HEK293 (cell line): ENCODE results near the gene PARD6B.

ENCODE experiments used
- AEBP2 ChIP-seq: fragments of 450-650 bp; formaldehyde crosslinking; IDR thresholded peaks from 2 replicates; pipeline ENCODE4 v1.5.1; 2016; ENCODE audit warnings: missing biosample characterization, missing genetic modification characterization, borderline replicate concordance
- BCL11A ChIP-seq: fragments of 450-650 bp; formaldehyde crosslinking; IDR thresholded peaks from 2 replicates; pipeline ENCODE4 v1.5.1; 2016; ENCODE audit warnings: low read depth, missing biosample characterization, missing genetic modification characterization
- HOXD13 ChIP-seq: sonication (generic); formaldehyde crosslinking; IDR thresholded peaks from 2 replicates; pipeline ENCODE4 v1.8.0; 2022; ENCODE audit warnings: missing genetic modification reagents, borderline replicate concordance
- KLF7 ChIP-seq: fragments of 450-650 bp; formaldehyde crosslinking; IDR thresholded peaks from 2 replicates; pipeline ENCODE4 v1.5.1; 2016; ENCODE audit warnings: missing biosample characterization, missing genetic modification characterization, borderline replicate concordance
- PBX3 ChIP-seq: sonication (generic); formaldehyde crosslinking; IDR thresholded peaks from 2 replicates; pipeline ENCODE4 v1.8.1; 2022; ENCODE audit warnings: mild to moderate bottlenecking, moderate library complexity, missing genetic modification reagents
- SETDB1 ChIP-seq: IDR thresholded peaks from one replicate; pipeline ENCODE4 v1.6.1; 2017; ENCODE audit warnings: mild to moderate bottlenecking, low read length, moderate library complexity, mixed read lengths; ENCODE audit not compliant: insufficient read length
- WT1 ChIP-seq: fragments of 450-650 bp; formaldehyde crosslinking; IDR thresholded peaks from 2 replicates; pipeline ENCODE4 v1.5.1; 2016; ENCODE audit warnings: missing biosample characterization, missing genetic modification characterization
- YY2 ChIP-seq: fragments of 450-650 bp; formaldehyde crosslinking; IDR thresholded peaks from 2 replicates; pipeline ENCODE4 v1.5.1; 2016; ENCODE audit warnings: missing biosample characterization, missing genetic modification characterization
- ZBTB1 ChIP-seq: fragments of 450-650 bp; formaldehyde crosslinking; IDR thresholded peaks from 2 replicates; pipeline ENCODE4 v1.5.1; 2016; ENCODE audit warnings: missing biosample characterization, missing genetic modification characterization
- ZFP37 ChIP-seq: fragments of 450-650 bp; formaldehyde crosslinking; IDR thresholded peaks from 2 replicates; pipeline ENCODE4 v1.5.1; 2016; ENCODE audit warnings: missing biosample characterization, missing genetic modification characterization
- ZNF138 ChIP-seq: fragments of 450-650 bp; formaldehyde crosslinking; IDR thresholded peaks from 2 replicates; pipeline ENCODE4 v1.5.1; 2016; ENCODE audit warnings: missing biosample characterization, missing genetic modification characterization, borderline replicate concordance
- ZNF140 ChIP-seq: fragments of 450-650 bp; formaldehyde crosslinking; IDR thresholded peaks from 2 replicates; pipeline ENCODE4 v1.5.1; 2016; ENCODE audit warnings: missing biosample characterization, missing genetic modification characterization
- ZNF146 ChIP-seq: fragments of 450-650 bp; formaldehyde crosslinking; IDR thresholded peaks from 2 replicates; pipeline ENCODE4 v1.5.1; 2016; ENCODE audit warnings: missing biosample characterization, missing genetic modification characterization
- ZNF202 ChIP-seq: fragments of 450-650 bp; formaldehyde crosslinking; IDR thresholded peaks from 2 replicates; pipeline ENCODE4 v1.5.1; 2016; ENCODE audit warnings: missing biosample characterization, missing genetic modification characterization, borderline replicate concordance
- ZNF280D ChIP-seq: fragments of 450-650 bp; formaldehyde crosslinking; IDR thresholded peaks from 2 replicates; pipeline ENCODE4 v1.5.1; 2016; ENCODE audit warnings: missing biosample characterization, missing genetic modification characterization
- ZNF335 ChIP-seq: fragments of 450-650 bp; formaldehyde crosslinking; conservative IDR thresholded peaks from 2 replicates; pipeline ENCODE4 v1.5.1; 2016; ENCODE audit warnings: missing biosample characterization, missing genetic modification characterization
- ZNF394 ChIP-seq: fragments of 450-650 bp; formaldehyde crosslinking; IDR thresholded peaks from 2 replicates; pipeline ENCODE4 v1.5.1; 2016; ENCODE audit warnings: missing biosample characterization, missing genetic modification characterization, mild to moderate bottlenecking, moderate library complexity, borderline replicate concordance
- ZNF416 ChIP-seq: fragments of 450-650 bp; formaldehyde crosslinking; IDR thresholded peaks from 2 replicates; pipeline ENCODE4 v1.5.1; 2016; ENCODE audit warnings: missing biosample characterization, missing genetic modification characterization
- ZNF433 ChIP-seq: fragments of 450-650 bp; formaldehyde crosslinking; IDR thresholded peaks from 2 replicates; pipeline ENCODE4 v1.5.1; 2016; ENCODE audit warnings: missing biosample characterization, missing genetic modification characterization, low read depth
- ZNF513 ChIP-seq: fragments of 450-650 bp; IDR thresholded peaks from 2 replicates; pipeline ENCODE4 v1.5.1; 2018; ENCODE audit warnings: missing biosample characterization, missing genetic modification characterization
- ZNF548 ChIP-seq: fragments of 450-650 bp; formaldehyde crosslinking; IDR thresholded peaks from 2 replicates; pipeline ENCODE4 v1.5.1; 2016; ENCODE audit warnings: missing biosample characterization, missing genetic modification characterization
- ZNF571 ChIP-seq: fragments of 450-650 bp; formaldehyde crosslinking; IDR thresholded peaks from 2 replicates; pipeline ENCODE4 v1.5.0; 2017; ENCODE audit warnings: missing biosample characterization, missing genetic modification characterization
- ZNF585B ChIP-seq: fragments of 450-650 bp; formaldehyde crosslinking; IDR thresholded peaks from 2 replicates; pipeline ENCODE4 v1.5.1; 2016; ENCODE audit warnings: missing biosample characterization, missing genetic modification characterization
- ZNF645 ChIP-seq: fragments of 450-650 bp; formaldehyde crosslinking; IDR thresholded peaks from 2 replicates; pipeline ENCODE4; 2016; ENCODE audit warnings: missing biosample characterization, missing genetic modification characterization
- ZNF747 ChIP-seq: fragments of 450-650 bp; formaldehyde crosslinking; IDR thresholded peaks from 2 replicates; pipeline ENCODE4 v1.5.1; 2016; ENCODE audit warnings: missing biosample characterization, missing genetic modification characterization
- ZSCAN16 ChIP-seq: fragments of 450-650 bp; formaldehyde crosslinking; IDR thresholded peaks from 2 replicates; pipeline ENCODE4 v1.5.1; 2016; ENCODE audit warnings: missing biosample characterization, missing genetic modification characterization
- ZSCAN18 ChIP-seq: fragments of 450-650 bp; formaldehyde crosslinking; IDR thresholded peaks from 2 replicates; pipeline ENCODE4 v1.5.1; 2016; ENCODE audit warnings: missing biosample characterization, missing genetic modification characterization
- ZSCAN5A ChIP-seq: fragments of 450-650 bp; formaldehyde crosslinking; IDR thresholded peaks from 2 replicates; pipeline ENCODE4 v1.5.1; 2016; ENCODE audit warnings: missing biosample characterization, missing genetic modification characterization

The PARD6B gene

GRCh38 chr20:50731055-50731929, at the start of gene PARD6B (continued):
- TF ChIP-seq ZNF513 (tag by site-specific recombination) (no peak), ZNF146 (no peak), YY2 (no peak), ZFP37 (tag by site-specific recombination) (no peak), SETDB1 (no peak), AEBP2 (no peak), ZNF645 (tag by site-specific recombination) (no peak), ZNF585B (no peak), ZNF747 (tag by site-specific recombination) (no peak), ZBTB1 (tag by site-specific recombination) (no peak), KLF7 (no peak), BCL11A (tag by site-specific recombination) (no peak), ZNF202 (tag by site-specific recombination) (no peak), ZNF571 (tag by site-specific recombination) (no peak), ZNF280D (no peak), ZNF138 (tag by site-specific recombination) (no peak), ZNF335 (tag by site-specific recombination) (no peak; the same call in 1 of the 2 replicates), HOXD13 (CRISPR knock-in tag) (no peak; the same call in 1 of the 2 replicates), ZSCAN5A (tag by site-specific recombination) (no peak), PBX3 (CRISPR knock-in tag) (peak; percentile 78), ZNF394 (tag by site-specific recombination) (no peak), ZNF416 (tag by site-specific recombination) (no peak), ZNF433 (tag by site-specific recombination) (no peak), ZNF548 (tag by site-specific recombination) (no peak), ZSCAN18 (tag by site-specific recombination) (no peak), ZSCAN16 (0 out of 2 replicates have a peak, but pooled peaks have one; percentile 58), WT1 (tag by site-specific recombination) (peak; percentile 21; the same call in 1 of the 2 replicates), ZNF140 (no peak)
